NCI-H524 (cell line): Measurements from ENCODE around the gene PLB1.

Experiments
- DNase-seq, 2 experiments: peaks; one replicate each; lab custom pipeline; 2025; lab: John Stamatoyannopoulos, UW

PLB1 gene

DNA sequence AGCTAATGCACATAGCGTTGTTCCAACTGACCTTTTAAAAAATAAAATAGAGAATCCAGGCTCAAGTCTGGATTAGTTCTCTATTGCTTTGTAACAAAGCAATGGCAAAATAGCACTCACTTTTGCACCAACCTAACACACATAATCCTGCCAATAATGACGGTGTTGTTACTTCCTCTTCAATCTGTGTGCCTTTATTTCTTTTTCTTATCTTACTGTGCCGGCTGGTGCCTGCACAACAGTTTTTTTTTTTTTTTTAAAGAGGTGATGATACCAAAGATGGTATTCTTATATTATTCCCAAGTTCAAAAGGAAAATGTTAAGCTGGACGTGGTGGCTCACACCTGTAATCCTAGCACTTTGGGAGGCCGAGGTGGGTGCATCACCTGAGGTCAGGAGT lies 3.4 kb downstream of the PLB1 start:
- no peak for DNase-seq

GRCh38 chr2:28505361-28505760 lies 9.5 kb downstream of the PLB1 start:
- DNase-seq = no peak

- DNase-seq = no peak
Measured at GRCh38 chr2:28506112-28506910, 10.5 kb downstream of the PLB1 start.

DNA sequence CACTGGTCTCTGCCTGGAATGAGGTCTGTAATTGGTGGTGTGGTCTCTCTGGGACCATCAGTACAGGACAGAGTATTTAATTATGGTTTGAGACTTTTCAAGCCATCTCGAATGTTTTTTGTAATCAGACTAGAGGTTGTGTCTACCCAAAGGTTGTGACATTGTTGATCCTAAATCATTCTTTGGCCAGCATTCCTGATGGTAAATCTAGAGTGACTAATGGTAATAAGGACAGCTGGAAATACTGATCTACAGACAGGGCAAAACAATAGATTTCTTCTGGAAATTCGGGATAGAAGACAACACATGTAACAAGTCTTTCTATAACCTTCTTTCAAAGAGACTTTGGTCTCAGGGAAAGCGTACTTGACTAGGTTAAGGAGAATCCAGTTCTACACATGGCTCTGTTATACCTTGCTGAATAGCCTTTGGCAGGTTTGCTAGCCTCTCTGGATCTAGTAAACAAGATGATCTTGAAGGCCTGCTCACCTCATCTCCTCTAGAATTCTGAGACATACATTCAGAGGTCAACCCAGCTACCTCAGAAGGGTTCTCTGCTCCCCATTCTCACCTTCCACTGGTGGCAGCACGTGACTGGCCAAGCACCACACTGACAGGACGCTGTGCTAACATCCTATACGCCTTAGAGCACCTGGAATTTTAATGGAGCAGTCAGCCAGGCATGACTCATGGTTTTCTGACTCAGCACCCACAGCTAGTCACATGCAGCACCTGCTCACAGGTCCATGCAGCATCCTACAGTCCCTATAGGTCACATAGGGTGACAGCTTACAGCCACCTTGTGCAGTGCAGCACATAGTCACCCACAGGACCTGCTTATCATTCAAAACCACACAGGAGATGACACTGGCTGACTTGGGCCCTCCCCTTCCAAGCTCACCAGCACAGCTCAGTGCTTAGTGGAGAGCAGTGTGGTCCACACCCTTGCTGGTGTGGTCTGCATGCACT lies 12.2 kb downstream of the PLB1 start:
- DNase-seq = no peak

DNA sequence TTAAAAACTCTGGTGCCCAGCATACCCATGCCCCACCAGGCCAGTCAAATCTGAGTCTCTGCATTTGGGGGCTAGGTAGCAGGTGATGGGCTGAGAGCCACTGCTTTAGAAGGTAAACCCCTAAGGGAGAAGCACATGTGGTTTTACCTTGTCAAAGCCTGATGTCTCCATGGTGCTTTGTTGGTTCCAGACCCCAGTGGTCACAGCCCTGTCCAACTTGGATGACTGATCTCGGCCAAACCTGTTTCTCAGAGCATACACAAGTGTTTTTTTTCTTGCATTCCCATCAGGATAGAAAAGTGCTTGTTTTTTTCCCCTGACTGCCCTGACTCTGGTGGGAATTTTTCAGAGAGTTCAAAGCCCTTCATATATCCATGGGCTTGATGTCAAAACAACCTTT lies 13.5 kb downstream of the PLB1 start:
- DNase-seq = no peak

- no peak for DNase-seq
Measured at GRCh38 chr2:28510184-28510583, 14.3 kb downstream of the PLB1 start.

- DNase-seq = no peak
Measured at GRCh38 chr2:28511871-28512606, 16.2 kb downstream of the PLB1 start.

DNA sequence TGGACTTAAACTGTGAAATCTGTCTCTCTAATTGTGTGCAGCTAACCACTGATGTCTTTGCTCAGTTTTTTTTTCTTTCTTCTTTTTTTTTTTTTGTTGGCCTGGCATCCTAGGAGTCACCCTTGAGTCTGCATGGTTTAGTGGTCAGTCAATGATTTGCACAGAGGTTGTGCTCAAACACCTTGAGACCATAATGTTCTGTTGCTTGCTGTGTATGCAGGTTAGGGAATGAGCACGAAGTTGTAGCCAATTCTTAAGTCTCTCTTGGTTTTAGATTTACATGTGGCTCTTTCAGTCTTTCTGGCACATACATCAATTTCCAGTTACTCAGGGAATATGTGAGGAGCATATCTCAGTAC lies 16.7 kb downstream of the PLB1 start:
- no peak for DNase-seq

GRCh38 chr2:28513097-28513496 lies 17.2 kb downstream of the PLB1 start:
- DNase-seq = no peak

DNA sequence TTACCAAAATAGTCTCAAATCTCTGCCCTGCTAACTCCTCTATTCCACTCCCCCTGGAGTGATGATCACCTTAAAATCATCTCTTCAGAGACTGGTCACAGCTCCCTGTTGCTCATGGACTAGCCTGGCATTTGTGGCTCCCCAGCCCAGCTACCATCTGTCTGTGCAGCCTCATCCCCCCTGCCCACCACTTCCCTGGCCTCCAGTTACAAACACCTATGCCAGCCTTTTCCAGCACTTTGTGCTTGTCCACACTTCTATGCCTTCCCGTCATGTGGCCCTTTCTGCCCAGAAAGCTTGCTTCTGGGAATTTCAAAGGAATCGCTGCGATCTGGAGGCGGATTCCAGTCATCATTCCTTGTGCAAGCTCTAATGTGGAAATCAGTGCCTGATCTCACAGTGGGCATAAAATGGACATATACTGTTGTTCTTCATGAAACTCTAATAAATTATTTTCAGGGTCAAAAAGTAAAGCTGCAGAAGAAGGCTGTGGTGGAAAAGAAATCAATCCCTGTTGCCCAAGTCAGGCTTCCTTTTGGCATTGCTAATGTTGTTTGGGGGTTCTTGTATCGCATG lies 19.4 kb downstream of the PLB1 start:
- DNase-seq = no peak

DNA sequence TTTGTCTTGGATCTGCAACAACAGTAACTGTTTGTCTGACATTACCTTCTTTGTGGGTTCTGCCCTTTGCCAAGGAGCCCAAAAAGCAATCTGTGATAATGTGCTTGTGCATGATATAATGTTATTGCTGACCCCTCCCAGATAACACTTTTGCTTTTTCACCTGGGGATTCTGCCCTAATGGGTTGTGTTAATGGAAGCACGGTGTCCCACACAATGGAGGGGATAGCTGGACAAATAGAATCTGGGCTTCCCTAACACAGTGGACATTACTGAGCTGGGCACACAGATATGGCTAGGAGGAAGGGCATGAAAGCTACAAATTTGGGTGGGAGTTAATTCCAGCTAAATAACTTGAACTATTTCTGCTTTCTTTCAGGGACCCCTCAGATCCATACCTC lies 20.6 kb downstream of the PLB1 start:
- no peak for DNase-seq

DNA sequence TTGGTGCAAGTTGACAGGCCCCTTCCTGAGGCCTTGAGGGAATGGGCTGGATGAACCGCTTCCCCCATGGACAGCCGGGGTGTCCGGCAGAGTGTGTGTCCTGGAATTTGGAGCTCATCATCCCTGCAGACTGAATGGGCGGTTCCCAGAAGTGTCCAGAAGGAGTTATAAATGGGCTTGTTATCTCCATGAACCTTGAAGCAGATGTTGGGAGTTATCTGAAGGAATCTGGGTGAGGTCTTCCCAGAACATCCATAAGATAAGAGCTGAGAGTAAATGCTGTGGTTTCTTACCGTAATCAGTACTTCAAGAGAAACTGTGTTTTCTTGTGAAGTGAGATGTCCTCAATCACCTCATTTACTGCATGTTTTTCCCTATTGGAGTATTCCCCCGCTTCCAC lies 21.1 kb downstream of the PLB1 start:
- no peak for DNase-seq

GRCh38 chr2:28521663-28522062 lies 25.8 kb downstream of the PLB1 start:
- DNase-seq = no peak

DNA sequence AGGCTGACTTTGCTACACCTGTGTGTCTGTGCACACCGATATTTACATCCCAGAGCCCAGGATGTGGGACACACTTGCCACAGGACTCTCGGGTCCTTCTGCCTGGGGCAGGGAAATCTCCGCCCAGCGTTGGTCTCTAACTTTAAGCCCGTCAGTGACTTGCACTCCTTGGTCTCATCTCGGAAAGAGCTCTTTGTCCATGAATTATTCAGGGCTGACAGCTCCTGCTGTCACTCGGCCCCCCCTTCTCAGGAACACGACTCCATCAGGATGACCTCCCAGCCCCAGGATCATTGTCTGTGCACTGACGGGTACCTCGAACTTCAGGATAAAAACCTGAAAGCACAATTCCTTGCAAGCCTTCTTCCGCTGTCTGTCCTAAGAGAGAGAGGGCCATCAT lies 26.6 kb downstream of the PLB1 start:
- DNase-seq = no peak

GRCh38 chr2:28523902-28524301 lies 28.0 kb downstream of the PLB1 start:
- no peak for DNase-seq

- DNase-seq = no peak
Measured at GRCh38 chr2:28525481-28525880, 29.6 kb downstream of the PLB1 start.

DNA sequence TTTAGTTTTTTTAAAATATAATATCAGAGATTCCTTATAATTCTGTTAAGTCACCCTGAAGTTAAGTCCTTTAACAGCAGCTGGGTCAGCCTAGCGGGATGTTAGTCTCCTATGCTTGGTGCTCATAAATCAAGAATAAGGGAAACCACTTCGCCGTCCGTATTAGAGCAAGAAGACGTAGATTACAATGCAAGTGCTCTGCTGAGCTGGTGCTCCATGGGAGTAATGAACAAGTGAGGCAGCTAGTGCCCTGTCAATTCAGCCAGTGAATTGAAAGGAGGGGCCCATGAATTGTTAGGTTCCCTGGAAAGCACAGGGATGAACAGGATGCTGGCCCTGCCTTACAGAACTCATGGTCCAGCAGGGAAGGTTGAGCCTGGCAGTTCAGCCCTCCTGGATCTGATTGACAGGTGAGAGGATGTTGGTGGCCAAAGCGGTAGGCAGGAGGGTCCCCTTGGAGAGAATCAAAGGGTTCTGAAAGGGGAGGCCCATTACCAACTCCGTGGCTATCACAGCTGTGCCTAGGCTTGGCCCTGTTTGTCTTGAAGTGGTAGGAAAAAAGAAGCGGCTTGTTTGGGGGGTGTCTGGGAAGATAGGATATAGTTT lies 30.8 kb downstream of the PLB1 start:
- no peak for DNase-seq

DNA sequence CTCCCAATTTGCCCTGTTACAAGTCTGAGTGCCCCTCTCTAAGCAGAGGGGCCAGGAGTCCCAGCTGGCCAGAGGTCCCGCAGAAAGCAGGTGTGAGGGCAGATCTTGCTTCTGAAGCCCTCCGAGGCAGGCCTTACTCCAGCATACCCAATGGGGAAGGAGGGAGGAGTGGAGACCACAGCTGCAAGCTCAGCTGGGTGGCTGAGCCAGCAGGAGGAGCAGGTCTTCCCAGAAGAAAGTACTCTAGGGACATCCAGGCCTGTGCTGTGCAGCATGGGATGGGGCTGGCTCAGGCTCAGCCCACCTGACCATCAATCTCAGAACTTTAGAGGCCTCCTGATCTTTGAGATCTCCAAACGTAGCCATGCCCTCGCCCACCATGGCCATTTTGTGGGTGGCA lies 31.3 kb downstream of the PLB1 start:
- DNase-seq = no peak

DNA sequence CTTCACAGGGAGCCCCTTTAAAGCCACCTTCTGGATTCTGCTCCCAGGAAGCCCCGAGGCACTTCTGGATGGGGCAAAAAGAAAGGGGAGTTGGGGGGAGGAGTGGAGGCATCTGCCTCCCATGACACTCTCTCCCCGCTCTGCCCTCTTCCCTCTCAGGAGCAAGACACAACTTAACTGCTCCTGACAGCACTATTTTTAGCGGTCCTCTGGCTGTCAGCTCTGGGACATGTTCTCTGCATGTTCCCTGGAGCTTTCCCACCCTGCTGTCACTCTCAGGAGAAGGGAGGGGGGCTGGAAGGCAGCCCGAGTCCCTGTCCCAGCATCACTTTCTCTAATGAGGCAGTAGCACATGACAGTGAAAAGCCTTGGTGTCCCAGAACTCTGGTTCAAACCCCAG lies 32.3 kb downstream of the PLB1 start:
- no peak for DNase-seq

DNA sequence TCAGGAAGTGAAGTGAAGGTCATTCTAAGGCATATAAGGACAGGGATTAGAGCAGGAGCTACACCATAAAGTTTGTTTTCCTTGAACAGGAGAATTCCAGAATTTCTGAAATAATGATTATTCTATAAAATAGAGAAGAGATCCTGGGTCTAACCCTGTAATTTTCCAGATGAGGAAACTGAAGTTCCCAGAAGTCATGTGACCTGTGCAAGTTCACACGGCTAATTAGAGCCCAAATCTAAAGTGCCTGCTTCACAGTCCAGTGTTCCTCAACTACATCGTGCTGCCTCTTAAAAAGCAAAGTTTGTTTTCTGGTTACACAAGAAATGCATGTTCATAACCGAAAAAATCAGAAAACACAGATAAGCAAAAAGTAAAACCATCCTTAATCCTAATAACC lies 34.9 kb downstream of the PLB1 start:
- DNase-seq = no peak

- no peak for DNase-seq
Measured at GRCh38 chr2:28532399-28532798, 36.5 kb downstream of the PLB1 start.
